Naive B cell (primary cell): Measurements from ENCODE around the gene KRT82. TPM values are rescaled to one million over a fixed set of nuclear protein-coding genes. Genes with fewer than 3 reads are reported as not detected.

Experiments
- ATAC-seq, 2 donors: fragments of 150-1000 bp; cut with Tn5 transposase; 2 replicates each; pipeline ENCODE4 v1.10.0; 2021; ENCODE audit warnings: low read depth in 2 of 2, mild to moderate bottlenecking in 2 of 2, moderate library complexity in 2 of 2
- DNase-seq: peaks from one replicate; pipeline ENCODE4 v3.0.0; 2022
- H3K27ac Mint-ChIP-seq, 6 donors: one replicate each; pipeline ENCODE4 v1.8.0; 2020 to 2022; ENCODE audit warnings: mild to moderate bottlenecking in 6 of 6, mixed read lengths in 6 of 6, moderate library complexity in 5 of 6, inconsistent platforms in 2 of 6
- H3K27me3 Mint-ChIP-seq, 3 donors: one replicate each; pipeline ENCODE4 v1.8.0; 2021 to 2022; ENCODE audit warnings: mixed read lengths in 3 of 3, mild to moderate bottlenecking in 1 of 3
- H3K36me3 Mint-ChIP-seq, 2 donors: one replicate each; pipeline ENCODE4 v1.8.0; 2020 to 2022; ENCODE audit warnings: mixed read lengths in 2 of 2, inconsistent platforms in 1 of 2, mild to moderate bottlenecking in 1 of 2
- H3K4me1 Mint-ChIP-seq, 3 donors: one replicate each; pipeline ENCODE4 v1.8.0; 2020 to 2022; ENCODE audit warnings: mixed read lengths in 3 of 3, inconsistent platforms in 1 of 3, mild to moderate bottlenecking in 1 of 3, moderate library complexity in 1 of 3
- H3K4me3 Mint-ChIP-seq, 8 donors: one replicate each; pipeline ENCODE4 v1.8.0; 2020 to 2022; ENCODE audit warnings: mild to moderate bottlenecking in 8 of 8, mixed read lengths in 8 of 8, moderate library complexity in 8 of 8, inconsistent platforms in 2 of 8
- H3K9me3 Mint-ChIP-seq, 7 donors: one replicate each; pipeline ENCODE4 v1.8.0; 2020 to 2022; ENCODE audit warnings: mixed read lengths in 7 of 7, mild to moderate bottlenecking in 5 of 7, inconsistent platforms in 2 of 7, moderate library complexity in 1 of 7
- polyA plus RNA-seq, 6 donors: library from polyadenylated mRNA; unstranded; fragments of 300-500 nt; fragmentation: Illumina TruSeq; gene quantifications; one replicate each; pipeline ENCODE4 v1.2.3, GENCODE V29; 2021; ENCODE audit warnings: low read depth in 6 of 6

Gene KRT82
- polyA plus RNA-seq, 6 donors from 2014 or later = not detected

DNA sequence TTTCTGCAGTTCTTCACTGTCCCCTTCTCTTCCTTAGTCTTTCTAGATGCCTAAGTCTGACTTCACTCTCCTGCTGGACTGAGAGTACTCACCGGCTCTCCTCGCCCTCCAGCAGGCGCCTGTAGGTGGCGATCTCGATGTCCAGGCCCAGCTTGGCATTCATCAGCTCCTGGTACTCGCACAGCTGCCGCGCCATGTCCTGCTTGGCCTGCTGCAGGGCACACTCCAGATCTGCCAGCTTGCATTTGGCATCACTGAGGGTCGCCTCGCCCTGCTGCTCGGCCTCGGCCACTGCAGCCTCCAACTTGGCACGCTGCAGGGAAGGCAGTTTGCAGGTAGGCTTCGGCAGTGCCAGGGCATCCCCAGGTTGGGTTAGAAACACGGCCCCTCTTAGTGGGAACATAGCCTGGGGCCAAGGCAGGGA is 25.9 kb downstream of the KRT82 start:
- Mint-ChIP-seq H3K4me3 (no peak overlapping the region), H3K27ac (no peak overlapping the region), H3K4me1 (peaks cover 0 to 5% (median 0%) of the 10 kb centered on the region in 3 donors), H3K36me3 (no peaks in the 10 kb centered on the region), H3K27me3 (peaks cover 15 to 45% (median 24%) of the 10 kb centered on the region in 3 donors), H3K9me3 (peaks cover 0 to 1% (median 0%) of the 10 kb centered on the region in 7 donors)
- DNase-seq (no peak), ATAC-seq (no peak)

DNA sequence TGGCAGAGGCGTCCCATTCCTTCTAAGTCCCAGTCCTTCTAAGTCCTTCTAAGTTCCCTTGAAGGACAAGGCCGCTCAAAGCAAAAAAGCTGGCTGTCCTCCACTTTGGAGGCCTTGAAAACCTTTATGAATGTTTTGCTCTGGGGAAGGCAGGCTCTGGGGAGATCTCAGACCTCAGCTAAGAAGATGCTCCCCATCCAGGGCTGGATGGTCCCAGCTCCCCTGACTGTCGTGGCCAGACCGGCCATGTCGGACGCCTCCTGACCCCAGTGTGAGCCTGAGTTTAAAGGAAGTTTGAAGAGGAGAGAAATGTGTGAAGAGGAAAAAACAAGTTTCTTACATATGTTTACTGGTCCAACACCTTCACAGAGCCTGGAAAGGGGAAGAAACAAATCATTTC is 26.6 kb downstream of the KRT82 start:
- H3K27ac Mint-ChIP-seq = no peak overlapping the region
- no peak for DNase-seq

DNA sequence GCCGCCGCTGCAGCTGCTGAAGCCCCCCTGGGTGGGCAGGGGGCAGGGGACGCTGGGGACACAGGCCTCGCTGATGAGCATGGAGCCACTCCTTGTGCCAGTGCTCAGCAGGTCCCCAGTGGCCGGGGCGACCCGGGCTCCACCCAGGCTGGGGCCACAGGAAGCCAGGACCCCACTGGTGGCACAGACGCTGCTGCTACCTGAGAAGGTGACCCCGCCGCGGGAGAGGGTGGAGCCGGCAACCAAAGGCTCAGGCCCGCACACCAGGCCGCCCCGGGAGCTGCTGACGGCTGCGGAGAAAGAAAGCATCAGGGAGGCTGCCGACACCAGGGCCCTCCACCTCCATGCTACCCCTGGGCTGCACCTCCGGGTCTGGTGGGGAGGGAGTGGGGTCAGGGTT is 28.0 kb downstream of the KRT82 start:
- Mint-ChIP-seq H3K27me3 (peaks cover 17 to 46% (median 24%) of the 10 kb centered on the region in 3 donors), H3K9me3 (peaks cover 0 to 15% (median 7%) of the 10 kb centered on the region in 7 donors), H3K4me1 (peaks cover 0 to 5% (median 0%) of the 10 kb centered on the region in 3 donors), H3K27ac (no peak overlapping the region), H3K4me3 (no peak overlapping the region), H3K36me3 (peaks cover 0 to 6% of the 10 kb centered on the region in 2 donors)
- DNase-seq (no peak), ATAC-seq (no peak)

More for the DNA sequence above, 26.6 kb downstream of the KRT82 start:
- no peak for ATAC-seq
- H3K27me3 Mint-ChIP-seq = peaks cover 17 to 46% (median 24%) of the 10 kb centered on the region in 3 donors
- H3K4me1 Mint-ChIP-seq = peaks cover 0 to 5% (median 0%) of the 10 kb centered on the region in 3 donors
- no peak overlapping the region for H3K4me3 Mint-ChIP-seq
- no peaks in the 10 kb centered on the region for H3K36me3 Mint-ChIP-seq
- peaks cover 0 to 2% (median 0%) of the 10 kb centered on the region in 7 donors for H3K9me3 Mint-ChIP-seq

DNA sequence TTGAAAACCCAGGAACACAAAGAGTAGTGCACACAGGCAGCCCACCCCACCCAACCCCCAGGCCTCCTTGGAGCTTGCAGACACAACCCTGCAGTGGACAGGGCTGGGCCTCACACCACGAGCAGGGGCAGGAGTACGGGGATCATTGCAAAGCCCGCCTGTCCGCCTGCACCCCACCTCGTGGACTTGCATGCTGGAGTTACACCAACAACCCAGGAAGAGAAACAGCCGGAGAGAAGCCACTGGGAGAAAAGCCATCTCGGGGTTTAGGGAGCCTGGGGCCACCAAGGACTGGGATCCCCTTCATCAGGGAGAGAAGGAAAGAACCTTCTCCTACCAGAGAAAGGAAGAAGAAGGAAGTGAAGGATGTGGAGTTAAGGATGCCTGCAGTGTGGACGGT is 28.9 kb downstream of the KRT82 start:
- DNase-seq = no peak

DNA sequence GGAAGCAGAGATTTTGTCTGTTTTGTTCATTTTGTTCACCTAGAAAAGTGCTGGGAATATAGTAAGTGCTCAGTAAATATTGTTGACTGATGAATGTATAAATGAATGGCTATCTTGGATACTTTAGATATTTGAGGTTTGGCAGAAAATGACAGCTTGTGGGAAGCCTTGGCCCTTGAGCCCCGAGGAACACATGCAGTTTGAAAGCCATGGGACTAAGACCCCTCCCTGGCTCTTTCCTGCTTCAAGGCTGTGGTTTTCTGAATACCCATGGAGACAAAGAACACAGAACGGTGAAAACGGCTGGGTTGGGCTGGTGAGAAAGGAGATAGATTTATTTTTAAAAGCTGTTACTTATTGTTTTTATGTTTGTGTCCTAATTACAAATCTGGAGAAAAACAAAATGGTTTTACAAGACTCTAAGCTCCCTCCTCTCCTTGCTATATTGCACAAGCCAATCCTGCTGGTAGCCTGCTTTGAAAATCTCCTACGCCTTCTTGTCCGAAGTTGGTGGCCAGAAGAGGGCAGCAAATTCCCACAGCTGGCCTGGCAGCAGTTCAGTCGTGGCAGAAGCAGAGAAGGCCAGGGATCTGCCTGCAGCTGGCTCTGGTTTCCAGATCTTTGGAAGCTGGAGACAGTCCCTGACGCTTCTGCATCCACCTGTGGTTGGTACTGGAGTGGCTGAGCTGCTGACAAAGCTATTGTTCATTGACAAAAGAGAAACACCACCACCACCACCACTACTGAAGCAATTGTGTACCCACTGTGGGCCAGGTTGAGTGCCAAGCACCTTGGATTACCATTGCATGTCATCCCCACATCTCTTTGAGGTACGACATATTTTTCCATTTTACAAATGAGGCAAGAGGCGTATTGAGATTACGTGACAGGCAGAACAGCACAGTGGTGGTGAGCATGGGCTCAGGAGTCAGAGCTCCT is 33.6 kb downstream of the KRT82 start:
- H3K27me3 Mint-ChIP-seq = peaks cover 16 to 50% (median 46%) of the 10 kb centered on the region in 3 donors
- peaks cover 0 to 16% (median 7%) of the 10 kb centered on the region in 7 donors for H3K9me3 Mint-ChIP-seq
- ATAC-seq (no peak), DNase-seq (no peak)
- no peak overlapping the region for H3K4me3 Mint-ChIP-seq
- H3K27ac Mint-ChIP-seq = no peak overlapping the region
- peaks cover 0 to 6% of the 10 kb centered on the region in 2 donors for H3K36me3 Mint-ChIP-seq
- H3K4me1 Mint-ChIP-seq = no peaks in the 10 kb centered on the region

More for the DNA sequence above, 28.9 kb downstream of the KRT82 start:
- no peak overlapping the region for H3K4me3 Mint-ChIP-seq
- H3K9me3 Mint-ChIP-seq = peaks cover 0 to 16% (median 7%) of the 10 kb centered on the region in 7 donors
- peaks cover 0 to 6% of the 10 kb centered on the region in 2 donors for H3K36me3 Mint-ChIP-seq
- no peak overlapping the region for H3K27ac Mint-ChIP-seq
- H3K4me1 Mint-ChIP-seq = no peaks in the 10 kb centered on the region
- H3K27me3 Mint-ChIP-seq = peaks cover 18 to 46% (median 24%) of the 10 kb centered on the region in 3 donors
- no peak for ATAC-seq

DNA sequence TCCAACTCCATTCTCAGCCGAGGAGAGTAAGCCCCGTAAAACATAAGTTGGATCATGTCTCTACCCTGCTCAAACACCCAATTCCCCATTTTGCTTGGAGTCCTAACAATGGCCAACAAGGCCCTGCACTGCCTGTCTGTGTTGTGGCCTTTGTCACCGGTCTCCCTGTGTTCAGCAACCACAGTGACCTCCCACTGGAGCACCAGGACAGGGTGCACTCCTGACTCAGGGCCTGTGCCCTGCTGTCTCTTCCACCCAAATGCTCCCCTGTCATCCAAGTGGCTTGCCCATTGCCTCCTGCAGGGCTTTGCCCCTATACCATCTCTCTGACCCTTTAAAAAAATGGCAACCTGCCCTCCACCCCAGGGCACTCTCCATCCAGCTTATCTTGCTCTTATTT is 34.4 kb downstream of the KRT82 start:
- Mint-ChIP-seq H3K4me3 (no peak overlapping the region), H3K36me3 (peaks cover 0 to 6% of the 10 kb centered on the region in 2 donors), H3K9me3 (peaks cover 0 to 16% (median 7%) of the 10 kb centered on the region in 7 donors), H3K27me3 (peaks cover 15 to 44% (median 41%) of the 10 kb centered on the region in 3 donors), H3K4me1 (no peaks in the 10 kb centered on the region), H3K27ac (peak overlapping the region in 1 of 6 donors; percentile 4)
- ATAC-seq (no peak), DNase-seq (no peak)

DNA sequence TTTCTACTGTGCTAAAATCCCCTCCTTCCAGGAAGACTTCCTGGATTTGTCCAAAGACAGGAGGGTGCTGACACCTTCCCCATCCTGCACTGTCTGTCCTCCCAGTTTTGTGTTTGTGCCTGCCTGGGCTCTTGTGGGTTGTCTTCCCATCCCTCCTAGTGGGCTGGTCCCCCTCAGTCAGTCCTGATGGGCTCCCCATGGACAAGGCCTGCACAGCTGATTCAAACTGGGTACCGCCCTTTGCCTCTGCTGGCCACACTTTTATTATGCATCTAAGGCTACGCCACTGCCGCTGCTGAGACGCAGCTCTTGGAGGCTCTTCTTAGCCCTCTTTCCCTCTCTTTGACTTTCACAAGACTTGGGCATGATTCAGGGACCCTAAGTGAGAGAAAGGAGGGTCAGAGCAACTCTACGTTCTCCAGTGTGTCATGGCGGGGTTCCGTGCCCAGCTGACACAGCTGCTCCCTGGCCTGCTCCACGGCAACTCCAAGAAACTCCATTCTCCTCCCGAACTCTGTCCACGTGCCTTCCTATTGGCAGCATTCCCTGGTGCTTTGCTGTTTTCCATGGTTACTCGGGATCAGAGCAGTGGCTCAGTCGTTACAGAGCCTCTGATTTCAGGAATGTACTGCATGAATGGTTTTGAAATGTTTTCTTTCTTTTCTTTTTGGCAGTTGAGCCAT is 35.1 kb downstream of the KRT82 start:
- ATAC-seq = no peak
- peaks cover 17 to 44% (median 36%) of the 10 kb centered on the region in 3 donors for H3K27me3 Mint-ChIP-seq
- no peak overlapping the region for H3K27ac Mint-ChIP-seq

DNA sequence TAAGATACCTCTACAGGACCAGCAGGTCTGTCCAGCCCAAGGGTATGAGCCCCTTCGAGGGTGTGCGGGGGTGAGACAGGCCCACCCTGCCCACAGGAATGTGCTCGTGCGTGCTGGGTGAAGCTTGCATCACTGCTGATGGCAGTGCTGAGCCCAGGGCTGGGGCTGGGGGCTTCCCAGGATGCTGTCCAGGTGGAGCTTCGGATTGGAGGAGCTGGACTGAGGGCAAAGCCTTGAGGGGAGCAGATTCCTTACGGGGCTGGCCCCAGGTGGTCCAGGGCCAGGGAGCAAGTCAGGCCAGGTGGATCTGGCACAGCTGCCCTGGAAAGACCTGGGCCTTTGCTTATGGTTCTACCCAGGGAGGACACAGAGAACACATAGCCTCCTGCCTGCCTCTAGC is 36.3 kb downstream of the KRT82 start:
- Mint-ChIP-seq H3K9me3 (peaks cover 0 to 16% (median 6%) of the 10 kb centered on the region in 7 donors), H3K27ac (no peak overlapping the region), H3K27me3 (peaks cover 14 to 37% (median 32%) of the 10 kb centered on the region in 3 donors), H3K4me1 (peaks cover 0 to 3% (median 0%) of the 10 kb centered on the region in 3 donors), H3K36me3 (peaks cover 0 to 6% of the 10 kb centered on the region in 2 donors), H3K4me3 (no peak overlapping the region)
- ATAC-seq (no peak), DNase-seq (no peak)

More for the DNA sequence above, 35.1 kb downstream of the KRT82 start:
- H3K36me3 Mint-ChIP-seq = peaks cover 0 to 6% of the 10 kb centered on the region in 2 donors
- H3K9me3 Mint-ChIP-seq = peaks cover 0 to 16% (median 7%) of the 10 kb centered on the region in 7 donors
- peaks cover 0 to 3% (median 0%) of the 10 kb centered on the region in 3 donors for H3K4me1 Mint-ChIP-seq
- DNase-seq = no peak
- peak overlapping the region in 1 of 8 donors; percentile 29 for H3K4me3 Mint-ChIP-seq

DNA sequence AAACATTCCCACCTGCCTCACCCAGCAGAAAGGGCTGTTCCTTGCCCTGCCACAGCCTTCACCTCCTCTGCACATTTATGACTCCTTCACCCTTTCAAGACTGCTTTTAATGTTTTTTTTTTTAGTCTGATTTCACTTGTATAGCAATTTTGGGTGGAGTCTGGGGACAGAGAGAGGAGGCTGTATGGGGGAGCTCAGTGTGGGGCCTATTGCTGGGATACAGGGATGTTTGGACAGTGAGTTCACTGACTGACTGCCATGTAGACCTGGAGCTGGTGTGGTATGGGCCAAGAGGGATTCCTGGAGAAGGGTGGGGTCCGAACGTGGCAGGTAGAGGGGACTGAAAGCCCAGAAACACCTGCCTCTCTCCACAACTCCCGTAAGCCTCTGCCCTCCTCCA is 36.9 kb downstream of the KRT82 start:
- Mint-ChIP-seq H3K27ac (no peak overlapping the region), H3K4me3 (no peak overlapping the region), H3K9me3 (peaks cover 0 to 13% (median 5%) of the 10 kb centered on the region in 7 donors), H3K27me3 (peaks cover 14 to 42% (median 36%) of the 10 kb centered on the region in 3 donors), H3K4me1 (peaks cover 0 to 3% (median 0%) of the 10 kb centered on the region in 3 donors), H3K36me3 (peaks cover 0 to 6% of the 10 kb centered on the region in 2 donors)
- ATAC-seq (no peak), DNase-seq (no peak)

DNA sequence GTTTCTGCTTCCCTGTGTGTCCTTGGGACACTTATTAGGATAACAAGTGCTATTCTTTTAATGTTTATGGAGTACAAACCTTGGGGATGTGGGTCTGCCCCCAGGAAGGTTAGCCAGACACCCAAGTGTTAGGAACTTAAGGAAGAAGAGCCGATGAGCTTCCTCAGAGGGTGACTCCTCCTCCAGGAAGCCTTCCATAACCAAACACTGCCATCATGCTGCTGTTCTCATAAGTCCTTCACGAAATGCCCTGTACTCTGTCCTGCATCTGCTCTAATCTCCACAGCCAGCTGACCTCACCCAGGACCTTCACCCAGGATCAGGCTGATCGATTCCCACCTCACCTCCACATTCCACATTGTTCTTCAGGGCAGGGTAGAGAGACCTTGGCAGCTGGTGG is 37.6 kb downstream of the KRT82 start:
- no peak overlapping the region for H3K4me3 Mint-ChIP-seq
- ATAC-seq = no peak

DNA sequence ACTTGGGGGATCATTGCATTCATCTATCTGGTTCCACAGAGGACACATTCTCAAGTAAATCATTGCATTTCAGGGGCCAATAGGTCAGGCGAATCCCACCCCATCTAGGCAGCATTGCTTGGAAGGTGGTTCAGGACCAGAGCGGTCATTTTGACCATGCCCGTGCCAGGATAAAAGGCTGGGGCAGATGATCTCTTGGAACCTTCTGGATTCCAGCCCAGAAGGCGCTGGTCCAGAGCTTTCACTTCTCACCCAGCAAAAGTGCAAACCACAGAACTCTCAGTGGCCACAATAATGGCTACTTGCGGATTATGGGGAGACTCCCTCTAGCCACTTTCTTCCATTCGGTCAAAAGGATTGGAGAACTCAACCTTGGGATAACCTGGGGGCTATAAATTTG is 38.3 kb downstream of the KRT82 start:
- DNase-seq (no peak), ATAC-seq (no peak)
- Mint-ChIP-seq H3K36me3 (no peaks in the 10 kb centered on the region), H3K9me3 (peaks cover 0 to 3% (median 0%) of the 10 kb centered on the region in 7 donors), H3K27me3 (peaks cover 14 to 55% (median 49%) of the 10 kb centered on the region in 3 donors), H3K4me3 (no peak overlapping the region), H3K4me1 (peaks cover 0 to 3% (median 0%) of the 10 kb centered on the region in 3 donors), H3K27ac (no peak overlapping the region)

More for the DNA sequence above, 37.6 kb downstream of the KRT82 start:
- peaks cover 0 to 2% of the 10 kb centered on the region in 2 donors for H3K36me3 Mint-ChIP-seq
- DNase-seq = no peak
- H3K27me3 Mint-ChIP-seq = peaks cover 14 to 49% (median 43%) of the 10 kb centered on the region in 3 donors
- H3K9me3 Mint-ChIP-seq = peaks cover 0 to 6% (median under 1%) of the 10 kb centered on the region in 7 donors
- H3K4me1 Mint-ChIP-seq = peaks cover 0 to 3% (median 0%) of the 10 kb centered on the region in 3 donors
- no peak overlapping the region for H3K27ac Mint-ChIP-seq

DNA sequence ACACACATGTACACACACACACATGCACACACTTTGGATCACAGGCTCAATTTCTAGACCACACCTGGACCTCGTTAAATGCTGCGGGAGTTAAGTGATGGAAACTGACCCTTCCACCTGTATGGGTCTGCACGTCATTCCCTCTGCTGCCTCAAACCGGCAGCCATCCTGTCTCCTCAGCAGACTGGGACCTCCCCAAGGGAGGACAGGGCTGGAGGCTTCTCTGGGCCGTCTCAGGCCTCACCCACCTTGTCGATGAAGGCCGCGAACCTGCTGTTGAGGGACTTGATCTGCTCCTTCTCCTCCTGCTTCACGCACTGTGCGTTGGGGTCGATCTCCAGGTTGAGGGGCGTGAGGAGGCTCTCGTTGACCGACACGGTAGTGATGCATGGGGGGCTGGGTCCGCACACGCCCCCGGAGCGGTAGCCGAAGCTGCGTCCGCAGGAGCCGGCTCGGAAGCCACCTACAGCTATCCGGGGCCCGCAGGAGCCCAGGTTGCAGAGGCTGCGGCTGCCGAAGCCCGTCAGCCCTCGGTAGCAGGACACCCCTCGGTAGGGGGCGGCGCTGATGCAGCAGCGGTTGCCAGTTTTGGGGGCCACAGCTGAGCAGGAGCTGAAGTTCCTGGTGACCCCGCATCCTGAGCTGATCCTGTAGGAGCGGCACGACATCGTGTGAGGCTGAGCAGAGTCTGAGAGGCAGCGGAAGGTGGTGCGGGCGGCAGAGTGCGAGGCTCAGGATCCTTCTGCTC is 39.2 kb downstream of the KRT82 start, which contains the start of gene KRT85:
Gene KRT85 (minus strand): TSS at position 744 of the 748 bp plus-strand sequence. CDS start 76 bp downstream, at position 668.
- H3K36me3 Mint-ChIP-seq = no peaks in the 10 kb centered on the region
- no peaks in the 10 kb centered on the region for H3K9me3 Mint-ChIP-seq
- peak within 1 kb of the TSS in 1 of 6 donors; percentile 42 for H3K27ac Mint-ChIP-seq
- peaks cover 0 to 3% (median 0%) of the 10 kb centered on the region in 3 donors for H3K4me1 Mint-ChIP-seq
- ATAC-seq (no peak), DNase-seq (no peak)
- H3K4me3 Mint-ChIP-seq = no peak within 1 kb of the TSS
- H3K27me3 Mint-ChIP-seq = peaks cover 14 to 55% (median 45%) of the 10 kb centered on the region in 3 donors
